OCI-LY7 (cell line): Measurements from ENCODE around the gene CCT2. TPM values are rescaled to one million over a fixed set of nuclear protein-coding genes. Genes with fewer than 3 reads are reported as not detected.

Experiments
- BruUV-seq: library from RNA; stranded (reverse); fragments of 400-500 nt; replicated peaks from 2 replicates; lab custom pipeline; 2021; lab: Mats Ljungman, UMichigan
- CTCF ChIA-PET: fragments of 300-600 bp; sonication (Branson Sonifier 250); formaldehyde crosslinking; loops from one replicate; lab custom pipeline; 2022; ENCODE audit warnings: antibody characterized with exemption; ENCODE audit not compliant: unreplicated experiment; lab: Charles Lee
- POLR2A ChIA-PET: fragments of 300-600 bp; sonication (Branson Sonifier 250); formaldehyde crosslinking; loops from one replicate; lab custom pipeline; 2022; ENCODE audit warnings: antibody characterized with exemption; lab: Charles Lee
- DNase-seq: peaks from one replicate; pipeline ENCODE4 v3.0.0-alpha.2; 2015; ENCODE audit warnings: low spot score
- H2AFZ ChIP-seq: fragments of 200-600 bp; sonication (generic), shearing (Covaris generic); 2 replicates; pipeline ENCODE4 v1.6.1; 2014; ENCODE audit warnings: mild to moderate bottlenecking, antibody characterized with exemption, low read length, moderate library complexity
- H3K27ac ChIP-seq: fragments of 200-600 bp; sonication (generic); 2 replicates; pipeline ENCODE4 v1.5.1; 2014; ENCODE audit warnings: mixed run types, low read depth, mild to moderate bottlenecking, moderate library complexity, low read length, inconsistent platforms; ENCODE audit not compliant: poor library complexity, severe bottlenecking
- H3K36me3 ChIP-seq: fragments of 200-600 bp; sonication (generic); 2 replicates; pipeline ENCODE4 v1.6.1; 2014; ENCODE audit warnings: mild to moderate bottlenecking, antibody characterized with exemption, low read length, moderate library complexity, mixed read lengths; ENCODE audit not compliant: insufficient read depth
- H3K4me1 ChIP-seq: fragments of 200-600 bp; sonication (generic); 2 replicates; pipeline ENCODE4 v1.5.1; 2014; ENCODE audit warnings: mild to moderate bottlenecking, low read length; ENCODE audit not compliant: insufficient read depth, poor library complexity, severe bottlenecking
- H3K4me2 ChIP-seq: fragments of 200-600 bp; sonication (generic); 2 replicates; pipeline ENCODE4 v1.6.1; 2014; ENCODE audit warnings: mild to moderate bottlenecking, low read length
- H3K4me3 ChIP-seq: fragments of 200-600 bp; sonication (generic); 2 replicates; pipeline ENCODE4 v1.5.1; 2014; ENCODE audit warnings: mild to moderate bottlenecking, low read depth, low read length; ENCODE audit not compliant: poor library complexity, severe bottlenecking
- H3K79me2 ChIP-seq: fragments of 200-600 bp; sonication (generic); 2 replicates; pipeline ENCODE4 v1.6.1; 2016; ENCODE audit warnings: low read depth, mild to moderate bottlenecking, low read length, moderate library complexity, mixed read lengths; ENCODE audit not compliant: insufficient read depth
- H3K9me2 ChIP-seq: fragments of 200-600 bp; sonication (generic); 2 replicates; pipeline ENCODE4 v1.6.1; 2016; ENCODE audit warnings: mild to moderate bottlenecking, low read length, mixed read lengths; ENCODE audit not compliant: insufficient read depth
- H3K9me3 ChIP-seq: fragments of 200-600 bp; sonication (generic); 2 replicates; pipeline ENCODE4 v1.6.1; 2014; ENCODE audit warnings: mild to moderate bottlenecking, mixed run types, low read length, mixed read lengths
- H4K20me1 ChIP-seq: fragments of 200-600 bp; sonication (generic); 2 replicates; pipeline ENCODE4 v1.6.1; 2014; ENCODE audit warnings: mild to moderate bottlenecking, antibody characterized with exemption, low read length, moderate library complexity, mixed read lengths; ENCODE audit not compliant: insufficient read depth
- CTCF ChIP-seq: fragments of 200-600 bp; sonication (generic); conservative IDR thresholded peaks from 2 replicates; pipeline ENCODE4 v1.5.1; 2014; ENCODE audit warnings: mild to moderate bottlenecking, antibody characterized with exemption, low read length, moderate library complexity, mixed read lengths
- EZH2phosphoT487 ChIP-seq: fragments of 200-600 bp; sonication (generic); IDR thresholded peaks from 2 replicates; pipeline ENCODE4 v1.6.1; 2018; ENCODE audit warnings: low read depth, borderline replicate concordance, mild to moderate bottlenecking, mixed run types, antibody characterized with exemption, low read length, moderate library complexity, mixed read lengths
- intact Hi-C: fragments of 100-400 bp; cut with micrococcal nuclease; formaldehyde crosslinking; loops from one replicate; pipeline ENCODE4 v1.10.0; 2022; ENCODE audit not compliant: unreplicated experiment
- total RNA-seq, 2 experiments: library from RNA; depleted of rRNA in 1 of 2; stranded (reverse); fragments of >200 nt in 1 of 2; shearing (Covaris generic) in 1 of 2; gene quantifications; 2 replicates each; pipeline ENCODE4 v1.2.3, GENCODE V29; 2014 to 2022

Gene CCT2
- total RNA-seq, 2 experiments from 2014 or later: 248 to 317 TPM

DNA sequence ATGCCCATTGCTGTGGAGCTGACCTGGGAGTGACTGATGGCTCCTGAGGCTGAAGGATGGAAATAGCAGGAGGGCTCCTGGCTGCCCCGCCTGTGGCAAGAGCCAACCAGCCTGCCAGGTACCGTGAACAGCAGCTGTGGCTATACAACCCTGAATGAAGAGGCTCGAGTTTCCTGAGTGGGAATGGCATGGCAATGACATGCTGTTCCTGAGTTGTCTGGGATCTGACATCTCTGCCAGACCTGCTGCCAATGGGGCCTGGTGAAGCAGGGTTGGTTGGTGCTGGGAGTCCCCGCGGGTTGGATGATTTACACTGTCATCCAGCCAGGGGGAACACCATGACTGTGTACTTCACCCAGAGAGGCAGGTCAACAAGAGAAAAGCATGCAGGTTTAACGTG is 57.3 kb downstream of the CCT2 start:
- H3K9me3 ChIP-seq: no peaks in the 10 kb centered on the region
- no peak overlapping the region for H3K4me3 ChIP-seq
- no peak overlapping the region for H3K27ac ChIP-seq
- intact Hi-C loops: no loop called here
- H3K4me1 ChIP-seq: peaks cover 9% of the 10 kb centered on the region
- CTCF ChIA-PET: no interaction called here
- no peak overlapping the region for H3K4me2 ChIP-seq
- no peak overlapping the region for H2AFZ ChIP-seq
- POLR2A ChIA-PET: interaction anchor here (0.9 kb wide), 1 partner anchor 11 kb away, joined by 3 read pairs; no protein-coding TSS in a partner anchor
- no peaks in the 10 kb centered on the region for H3K36me3 ChIP-seq
- no peak for TF ChIP-seq EZH2phosphoT487
- TF ChIP-seq CTCF: no peak
- no peaks in the 10 kb centered on the region for H3K79me2 ChIP-seq
- H3K9me2 ChIP-seq: no peaks in the 10 kb centered on the region
- no TSS peak for BruUV-seq
- no peaks in the 10 kb centered on the region for H4K20me1 ChIP-seq
- DNase-seq: no peak

- Histone ChIP-seq H3K9me2 (no peaks in the 10 kb centered on the region), H3K79me2 (no peaks in the 10 kb centered on the region), H3K27ac (no peak overlapping the region), H3K36me3 (no peaks in the 10 kb centered on the region), H3K9me3 (no peaks in the 10 kb centered on the region), H4K20me1 (no peaks in the 10 kb centered on the region), H3K4me1 (peaks cover 9% of the 10 kb centered on the region), H3K4me3 (no peak overlapping the region), H3K4me2 (no peak overlapping the region), H2AFZ (no peak overlapping the region)
- intact Hi-C loops: no loop called here
- no TSS peak for BruUV-seq
- DNase-seq: no peak
- CTCF ChIA-PET: no interaction called here
- POLR2A ChIA-PET: interaction anchor here (0.5 to 1.0 kb wide), 4 partner anchors 33 to 1089 kb away, joined by 3 to 7 read pairs (median 4); no protein-coding TSS in a partner anchor
- no peak for TF ChIP-seq CTCF
- no peak for TF ChIP-seq EZH2phosphoT487
Measured at GRCh38 chr12:69644511-69644910, 59.3 kb downstream of the CCT2 start.

GRCh38 chr12:69645031-69645430 is 59.8 kb downstream of the CCT2 start:
- TF ChIP-seq CTCF (no peak), EZH2phosphoT487 (no peak)
- no peaks in the 10 kb centered on the region for H3K9me2 ChIP-seq
- CTCF ChIA-PET: no interaction called here
- H2AFZ ChIP-seq: no peak overlapping the region
- H3K36me3 ChIP-seq: no peaks in the 10 kb centered on the region
- H4K20me1 ChIP-seq: no peaks in the 10 kb centered on the region
- POLR2A ChIA-PET: interaction anchor here (0.5 to 1.0 kb wide), 2 partner anchors 277 to 309 kb away, joined by 3 to 5 read pairs; no protein-coding TSS in a partner anchor
- no peaks in the 10 kb centered on the region for H3K79me2 ChIP-seq
- no peak overlapping the region for H3K27ac ChIP-seq
- peaks cover 9% of the 10 kb centered on the region for H3K4me1 ChIP-seq
- H3K4me2 ChIP-seq: no peak overlapping the region
- no peaks in the 10 kb centered on the region for H3K9me3 ChIP-seq
- no peak for DNase-seq
- no peak overlapping the region for H3K4me3 ChIP-seq
- BruUV-seq: no TSS peak
- intact Hi-C loops: no loop called here
